Thoracic aorta (tissue), 2 donors: ENCODE measurements around the gene PASK. TPM values are rescaled to one million over a fixed set of nuclear protein-coding genes. Genes with fewer than 3 reads are reported as not detected.

ENCODE experiments used
- ATAC-seq: fragments of 150-250 bp; one replicate; pipeline ENCODE4 v1.8.0; 2017; ENCODE audit warnings: low read depth; ENCODE audit not compliant: insufficient number of reproducible peaks, low FRiP score
- DNase-seq: peaks from one replicate; pipeline ENCODE4 v3.0.0-alpha.2; 2020; ENCODE audit warnings: low spot score
- H3K27ac ChIP-seq, 2 donors: fragments of 200-600 bp; sonication (generic); 1 replicate in 1 of 2; 2 replicates in 1 of 2; pipeline ENCODE4 v1.5.1; 2016; ENCODE audit warnings: mild to moderate bottlenecking in 2 of 2, moderate library complexity in 2 of 2
- H3K27me3 ChIP-seq: fragments of 200-600 bp; sonication (generic); replicated peaks from 2 replicates; pipeline ENCODE4 v1.6.0; 2016; ENCODE audit warnings: mild to moderate bottlenecking; ENCODE audit not compliant: insufficient read depth
- H3K36me3 ChIP-seq: fragments of 200-600 bp; sonication (generic); one replicate; pipeline ENCODE4 v1.5.1; 2016
- H3K4me1 ChIP-seq, 2 donors: fragments of 200-600 bp; sonication (generic); 1 replicate in 1 of 2; 2 replicates in 1 of 2; pipeline versions ENCODE4 v1.5.1 to v1.6.0; 2016; ENCODE audit warnings: low read depth in 2 of 2, mild to moderate bottlenecking in 1 of 2; ENCODE audit not compliant: control insufficient read depth in 1 of 2
- H3K4me3 ChIP-seq: fragments of 200-600 bp; sonication (generic); 2 replicates; pipeline ENCODE4 v1.5.1; 2016; ENCODE audit warnings: mild to moderate bottlenecking
- H3K9me3 ChIP-seq: fragments of 200-600 bp; sonication (generic); 2 replicates; pipeline ENCODE4 v1.5.1; 2016
- CTCF ChIP-seq: fragments of 200-600 bp; sonication (generic); IDR thresholded peaks from one replicate; pipeline ENCODE4 v1.5.1; 2019; ENCODE audit warnings: antibody characterized with exemption
- total RNA-seq, 2 donors: library from RNA; depleted of rRNA; stranded (reverse); fragments of >200 nt; gene quantifications; one replicate each; pipeline versions ENCODE4 v1.1.0 to v1.2.3, GENCODE V29; 2016

Gene PASK
- total RNA-seq, 2 donors from 2014 or later, result 3.1 to 3.5 TPM

- DNase-seq, result no peak
- H3K36me3 ChIP-seq, result no peaks in the 10 kb centered on the region
- ATAC-seq, result no peak
Observed at GRCh38 chr2:241140445-241140840, 8.8 kb downstream of the PASK start.

GRCh38 chr2:241139531-241140444 is 9.5 kb downstream of the PASK start:
- no peak for TF ChIP-seq CTCF
- Histone ChIP-seq H3K27me3 (no peaks in the 10 kb centered on the region), H3K36me3 (no peaks in the 10 kb centered on the region), H3K4me1 (no peaks in the 10 kb centered on the region), H3K4me3 (no peak overlapping the region), H3K9me3 (no peaks in the 10 kb centered on the region), H3K27ac (no peak overlapping the region)
- ATAC-seq (no peak), DNase-seq (no peak)

More at GRCh38 chr2:241140445-241140840, 8.8 kb downstream of the PASK start:
- no peak for TF ChIP-seq CTCF
- Histone ChIP-seq H3K9me3 (no peaks in the 10 kb centered on the region), H3K27ac (no peak overlapping the region), H3K4me3 (no peak overlapping the region), H3K4me1 (no peaks in the 10 kb centered on the region), H3K27me3 (no peaks in the 10 kb centered on the region)

- Histone ChIP-seq H3K27me3 (no peaks in the 10 kb centered on the region), H3K27ac (no peak overlapping the region), H3K9me3 (no peaks in the 10 kb centered on the region), H3K36me3 (no peaks in the 10 kb centered on the region), H3K4me3 (no peak overlapping the region), H3K4me1 (no peaks in the 10 kb centered on the region)
- no peak for DNase-seq
- ATAC-seq, result no peak
- TF ChIP-seq CTCF, result no peak
Observed at GRCh38 chr2:241138471-241138870, 10.8 kb downstream of the PASK start.

- Histone ChIP-seq H3K27me3 (no peaks in the 10 kb centered on the region), H3K4me3 (no peak overlapping the region), H3K4me1 (no peaks in the 10 kb centered on the region), H3K9me3 (no peaks in the 10 kb centered on the region), H3K27ac (no peak overlapping the region), H3K36me3 (no peaks in the 10 kb centered on the region)
- DNase-seq, result no peak
- TF ChIP-seq CTCF, result no peak
- ATAC-seq, result no peak
Observed at GRCh38 chr2:241137276-241138190, 11.7 kb downstream of the PASK start.
